Transverse colon (tissue), 4 donors: Measurements from ENCODE around the gene BRSK2. TPM values are rescaled to one million over a fixed set of nuclear protein-coding genes. Genes with fewer than 3 reads are reported as not detected.

Experiments used
- DNase-seq: peaks from one replicate; pipeline ENCODE4 v3.0.0-alpha.2; 2019
- H3K27ac ChIP-seq, 4 donors: fragments of 200-600 bp; sonication (generic); 2 replicates each; pipeline ENCODE4 v1.5.1; 2016 to 2018; ENCODE audit warnings: inconsistent platforms in 4 of 4
- H3K27me3 ChIP-seq: fragments of 200-600 bp; sonication (generic); 2 replicates; pipeline ENCODE4 v1.5.1; 2017; ENCODE audit warnings: inconsistent platforms
- H3K36me3 ChIP-seq, 4 donors: fragments of 200-600 bp; sonication (generic); 2 replicates each; pipeline ENCODE4 v1.5.1; 2017 to 2019; ENCODE audit warnings: inconsistent platforms in 4 of 4
- H3K4me1 ChIP-seq, 4 donors: fragments of 200-600 bp; sonication (generic); 2 replicates each; pipeline ENCODE4 v1.5.1; 2017 to 2020; ENCODE audit warnings: inconsistent platforms in 4 of 4
- H3K4me3 ChIP-seq, 4 donors: fragments of 200-600 bp; sonication (generic); 1 replicate in 1 of 4; 2 replicates in 3 of 4; pipeline versions ENCODE4 v1.5.1 to v1.6.1; 2017 to 2019; ENCODE audit warnings: inconsistent platforms in 4 of 4
- H3K9me3 ChIP-seq, 2 donors: fragments of 200-600 bp; sonication (generic); 2 replicates each; pipeline ENCODE4 v1.5.1; 2017 to 2019; ENCODE audit warnings: inconsistent platforms in 2 of 2
- CTCF ChIP-seq, 5 experiments: fragments of 200-600 bp in 3 of 5; fragments of 450-650 bp in 2 of 5; sonication (generic) in 3 of 5; IDR thresholded peaks; 1 replicate in 2 of 5; 2 replicates in 3 of 5; pipeline ENCODE4 v1.5.1; 2016 to 2017; ENCODE audit warnings: antibody characterized with exemption in 5 of 5, inconsistent platforms in 3 of 5, mild to moderate bottlenecking in 2 of 5, moderate library complexity in 1 of 5
- EP300 ChIP-seq: sonication (generic); formaldehyde crosslinking; IDR thresholded peaks from one replicate; pipeline ENCODE4 v1.6.1; 2017; ENCODE audit warnings: antibody characterized with exemption, low read depth
- POLR2A ChIP-seq: fragments of 450-650 bp; IDR thresholded peaks from one replicate; pipeline ENCODE4 v1.6.1; 2016; ENCODE audit warnings: antibody characterized with exemption, mild to moderate bottlenecking, moderate library complexity
- POLR2AphosphoS5 ChIP-seq, 3 donors: sonication (generic); formaldehyde crosslinking; IDR thresholded peaks; one replicate each; pipeline ENCODE4 v1.6.1; 2016; ENCODE audit warnings: antibody characterized with exemption in 3 of 3
- WGBS, 2 donors: methylation state at CpG; one replicate each; pipeline ENCODE4 v1.1.5; 2018; ENCODE audit warnings: low coverage in 1 of 2; 5-methylcytosine and 5-hydroxymethylcytosine counted together
- in situ Hi-C, 4 donors: fragments of 200-750 bp; cut with MboI; loops; one replicate each; pipeline versions ENCODE4 v1.15.0 to v1.15.1; 2017; ENCODE audit warnings: low sequenced_read_pairs in 3 of 4, low pct_ligation_motif_present in 1 of 4, low pct_unique_long_range_greater_than_20kb in 1 of 4
- intact Hi-C: fragments of 100-400 bp; cut with DNase I; formaldehyde crosslinking; loops from one replicate; pipeline ENCODE4 v1.15.1; 2023; ENCODE audit warnings: low total_unique reads
- total RNA-seq, 4 donors: library from RNA; depleted of rRNA; stranded (reverse); fragments of >200 nt; gene quantifications; one replicate each; pipeline ENCODE4 v1.1.0, GENCODE V29; 2016

The BRSK2 gene
- total RNA-seq, 4 donors from 2014 or later = 0.14 to 1.8 (median 0.95) TPM; not detected in 1

- no peak for DNase-seq
- Histone ChIP-seq H3K27ac (no peak overlapping the region), H3K9me3 (no peaks in the 10 kb centered on the region), H3K27me3 (no peaks in the 10 kb centered on the region), H3K36me3 (peaks cover 0 to 34% (median 4%) of the 10 kb centered on the region in 4 donors), H3K4me3 (no peak overlapping the region), H3K4me1 (no peaks in the 10 kb centered on the region)
- in situ Hi-C loops = no loop called here
- no peak for TF ChIP-seq CTCF (IDR thresholded peaks at IDR 0.05)
- TF ChIP-seq POLR2A = no peak
- TF ChIP-seq EP300 = no peak
- TF ChIP-seq POLR2AphosphoS5 (IDR thresholded peaks at IDR 0.05) = no peak
- 82 to 100% methylated on average over 1 to 9 of the region's 9 CpGs for WGBS, 2 donors
- intact Hi-C loops = no loop called here
Observed at GRCh38 chr11:1471736-1472135, 82.0 kb downstream of the BRSK2 start.

GRCh38 chr11:1472180-1473005 lies 82.7 kb downstream of the BRSK2 start:
- no peak for TF ChIP-seq CTCF (IDR thresholded peaks at IDR 0.05)
- no peak for TF ChIP-seq POLR2AphosphoS5 (IDR thresholded peaks at IDR 0.05)
- Histone ChIP-seq H3K27ac (no peak overlapping the region), H3K27me3 (no peaks in the 10 kb centered on the region), H3K9me3 (no peaks in the 10 kb centered on the region), H3K4me3 (no peak overlapping the region), H3K36me3 (peaks cover 0 to 34% (median 4%) of the 10 kb centered on the region in 4 donors), H3K4me1 (no peaks in the 10 kb centered on the region)
- in situ Hi-C loops = no loop called here
- no peak for DNase-seq
- WGBS, 2 donors = 92% methylated on average over 17 of the region's 21 CpGs; no CpG with 5 or more reads in 1 of the 2 donors
- intact Hi-C loops = no loop called here

GRCh38 chr11:1473011-1473628 lies 83.4 kb downstream of the BRSK2 start:
- whole genome bisulfite sequencing, 2 donors = 94 to 100% methylated on average over 2 to 10 of the region's 12 CpGs
- TF ChIP-seq EP300 (no peak), POLR2A (no peak), POLR2AphosphoS5 (IDR thresholded peaks at IDR 0.05) (no peak)
- in situ Hi-C loops = no loop called here
- intact Hi-C loops = no loop called here
- peaks cover 0 to 39% (median 5%) of the 10 kb centered on the region in 4 donors for H3K36me3 ChIP-seq
- no peak overlapping the region for H3K27ac ChIP-seq
- H3K4me1 ChIP-seq = no peaks in the 10 kb centered on the region
- no peaks in the 10 kb centered on the region for H3K27me3 ChIP-seq
- H3K9me3 ChIP-seq = no peaks in the 10 kb centered on the region
- H3K4me3 ChIP-seq = no peak overlapping the region
- no peak for DNase-seq

- no peak overlapping the region for H3K4me3 ChIP-seq
- intact Hi-C loops = no loop called here
- no peak overlapping the region for H3K27ac ChIP-seq
- peaks cover 0 to 45% (median 7%) of the 10 kb centered on the region in 4 donors for H3K36me3 ChIP-seq
- H3K4me1 ChIP-seq = no peaks in the 10 kb centered on the region
- no peak for DNase-seq
- 95 to 100% methylated on average over 5 to 20 of the region's 22 CpGs for WGBS, 2 donors
- H3K9me3 ChIP-seq = no peaks in the 10 kb centered on the region
- in situ Hi-C loops = no loop called here
- TF ChIP-seq EP300 = no peak
- no peak for TF ChIP-seq POLR2AphosphoS5 (IDR thresholded peaks at IDR 0.05)
- no peak for TF ChIP-seq CTCF (IDR thresholded peaks at IDR 0.05)
- TF ChIP-seq POLR2A = no peak
- no peaks in the 10 kb centered on the region for H3K27me3 ChIP-seq
Observed at GRCh38 chr11:1473786-1474185, 84.1 kb downstream of the BRSK2 start.
